ENCODE results near the gene LILRA2.
"Not testable (repeated sequence)": the region's sequence is repeated elsewhere in the genome, so short reads cannot be mapped to it uniquely, and the experiment has no call there.

The LILRA2 gene

GRCh38 chr19:54594737-54595136 is 21.1 kb downstream of the LILRA2 start:
- DNase-seq (ENCODE audit: low read depth): no peak
- TF ChIP-seq CTCF (IDR thresholded peaks at IDR 0.05; ENCODE audit: low read length, missing control alignments): no peak
- H3K4me3 ChIP-seq (replicated peaks; ENCODE audit: low read depth, low read length): no peak overlapping the region

GRCh38 chr19:54595680-54596436 is 22.3 kb downstream of the LILRA2 start:
- DNase-seq (ENCODE audit: low read depth); H3K4me3 ChIP-seq (replicated peaks; ENCODE audit: low read depth, low read length): not testable (repeated sequence)

GRCh38 chr19:54600212-54600611 is 26.6 kb downstream of the LILRA2 start:
- H3K4me3 ChIP-seq (replicated peaks; ENCODE audit: low read depth, low read length): no peak overlapping the region
- no peak for DNase-seq (ENCODE audit: low read depth)
- no peak for TF ChIP-seq CTCF (IDR thresholded peaks at IDR 0.05; ENCODE audit: low read length, missing control alignments)

- DNase-seq (ENCODE audit: low read depth): no peak
- TF ChIP-seq CTCF (IDR thresholded peaks at IDR 0.05; ENCODE audit: low read length, missing control alignments): no peak
- H3K4me3 ChIP-seq (replicated peaks; ENCODE audit: low read depth, low read length): no peak overlapping the region
Measured at GRCh38 chr19:54606230-54606629, 32.6 kb downstream of the LILRA2 start.

GRCh38 chr19:54606891-54607784 is 33.5 kb downstream of the LILRA2 start:
- no peak overlapping the region for H3K4me3 ChIP-seq (replicated peaks; ENCODE audit: low read depth, low read length)
- no peak for TF ChIP-seq CTCF (IDR thresholded peaks at IDR 0.05; ENCODE audit: low read length, missing control alignments)
- DNase-seq (ENCODE audit: low read depth): no peak

- no peak for TF ChIP-seq CTCF (IDR thresholded peaks at IDR 0.05; ENCODE audit: low read length, missing control alignments)
- H3K4me3 ChIP-seq (replicated peaks; ENCODE audit: low read depth, low read length): no peak overlapping the region
- no peak for DNase-seq (ENCODE audit: low read depth)
Measured at GRCh38 chr19:54607785-54608150, 34.2 kb downstream of the LILRA2 start.

- DNase-seq (ENCODE audit: low read depth): no peak
- TF ChIP-seq CTCF (IDR thresholded peaks at IDR 0.05; ENCODE audit: low read length, missing control alignments): no peak
- H3K4me3 ChIP-seq (replicated peaks; ENCODE audit: low read depth, low read length): no peak overlapping the region
Measured at GRCh38 chr19:54608205-54608604, 34.6 kb downstream of the LILRA2 start.

All from fibroblast of pulmonary artery (primary cell).